ENCODE data around the gene BTK. TPM values are rescaled to one million over a fixed set of nuclear protein-coding genes. Genes with fewer than 3 reads are reported as not detected.

Gene BTK
- total RNA-seq, 2 experiments from 2014 or later: 1.3 to 1.6 TPM

GRCh38 chrX:101359966-101360365 lies 26.0 kb downstream of the BTK start:
- CTCF ChIA-PET: no interaction called here
- H3K36me3 Mint-ChIP-seq (ENCODE audit: low read depth): no peaks in the 10 kb centered on the region
- no peak overlapping the region for H3K27ac Mint-ChIP-seq
- H3K4me1 Mint-ChIP-seq (ENCODE audit: low read depth): peaks cover 4% of the 10 kb centered on the region
- intact Hi-C loops (cut with micrococcal nuclease): no loop called here
- no peak for DNase-seq
- POLR2A ChIA-PET: no interaction called here
- TF ChIP-seq CTCF (IDR thresholded peaks at IDR 0.05): no peak
- no peak overlapping the region for H3K4me3 Mint-ChIP-seq
- H3K9me3 Mint-ChIP-seq: no peaks in the 10 kb centered on the region
- ATAC-seq: no peak
- no peaks in the 10 kb centered on the region for H3K27me3 Mint-ChIP-seq

DNA sequence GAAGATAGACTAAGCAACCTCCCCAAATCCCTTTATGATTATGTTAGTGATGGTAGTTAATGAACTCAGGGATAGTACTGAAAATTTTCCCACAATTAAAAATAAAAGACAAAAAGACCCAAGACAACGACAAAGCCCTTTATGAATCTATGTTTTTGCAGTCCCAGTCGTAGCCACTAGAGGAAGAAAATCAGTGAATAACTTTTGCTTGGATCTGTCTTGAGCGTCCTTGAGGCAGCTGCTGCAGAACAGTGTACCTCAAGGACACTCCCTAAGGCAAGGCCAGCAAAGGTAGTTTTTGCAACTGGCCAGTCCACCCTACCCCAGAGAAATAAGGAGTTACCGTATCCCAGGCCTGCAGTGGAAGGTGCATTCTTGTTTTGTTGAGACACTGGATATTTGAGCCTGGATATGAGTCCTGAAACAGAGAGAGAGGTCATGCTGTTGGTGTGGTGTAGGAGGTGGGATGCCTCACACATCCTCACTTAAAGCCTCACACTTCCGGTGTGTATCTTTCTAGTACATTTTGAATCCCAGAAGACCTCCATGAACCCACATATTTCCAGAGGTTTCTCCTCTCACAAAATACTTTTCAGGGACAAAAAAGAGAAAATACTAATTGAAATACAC lies 28.7 kb downstream of the BTK start:
- H3K36me3 Mint-ChIP-seq (ENCODE audit: low read depth): no peaks in the 10 kb centered on the region
- TF ChIP-seq CTCF (IDR thresholded peaks at IDR 0.05): no peak
- no peak overlapping the region for H3K4me3 Mint-ChIP-seq
- peaks cover 4% of the 10 kb centered on the region for H3K4me1 Mint-ChIP-seq (ENCODE audit: low read depth)
- no peaks in the 10 kb centered on the region for H3K9me3 Mint-ChIP-seq
- DNase-seq (no peak), ATAC-seq (no peak)
- ChIA-PET CTCF (no interaction called here), POLR2A (interaction anchor here (0.9 kb wide), 1 partner anchor 33 kb away, joined by 3 read pairs; the partner anchor contains the start of gene RPL36A)
- intact Hi-C loops (cut with micrococcal nuclease): no loop called here
- no peaks in the 10 kb centered on the region for H3K27me3 Mint-ChIP-seq
- H3K27ac Mint-ChIP-seq: no peak overlapping the region

DNA sequence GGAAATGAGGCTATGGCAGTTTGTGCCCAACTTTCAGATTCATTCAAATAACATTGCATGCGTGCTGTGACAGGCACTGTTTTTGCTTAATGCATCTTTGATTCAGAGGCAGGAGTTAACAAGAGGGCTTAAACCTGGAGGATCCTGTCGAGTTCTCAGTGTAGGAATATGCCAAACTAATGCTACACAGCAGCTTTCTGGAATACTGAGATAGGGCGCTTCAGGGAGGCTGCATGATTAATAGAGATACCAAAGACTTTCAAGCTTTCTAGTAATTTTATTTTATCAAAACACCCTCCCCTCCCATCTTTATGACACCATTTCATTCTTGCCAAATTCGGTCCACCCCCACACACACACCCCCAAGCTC lies 36.8 kb downstream of the BTK start:
- intact Hi-C loops (cut with micrococcal nuclease): loop anchor here (10.0 kb wide), 1 partner anchor 46 kb away; the partner anchor contains the start of gene RPL36A
- no peaks in the 10 kb centered on the region for H3K9me3 Mint-ChIP-seq
- H3K36me3 Mint-ChIP-seq (ENCODE audit: low read depth): peaks cover 15% of the 10 kb centered on the region

DNA sequence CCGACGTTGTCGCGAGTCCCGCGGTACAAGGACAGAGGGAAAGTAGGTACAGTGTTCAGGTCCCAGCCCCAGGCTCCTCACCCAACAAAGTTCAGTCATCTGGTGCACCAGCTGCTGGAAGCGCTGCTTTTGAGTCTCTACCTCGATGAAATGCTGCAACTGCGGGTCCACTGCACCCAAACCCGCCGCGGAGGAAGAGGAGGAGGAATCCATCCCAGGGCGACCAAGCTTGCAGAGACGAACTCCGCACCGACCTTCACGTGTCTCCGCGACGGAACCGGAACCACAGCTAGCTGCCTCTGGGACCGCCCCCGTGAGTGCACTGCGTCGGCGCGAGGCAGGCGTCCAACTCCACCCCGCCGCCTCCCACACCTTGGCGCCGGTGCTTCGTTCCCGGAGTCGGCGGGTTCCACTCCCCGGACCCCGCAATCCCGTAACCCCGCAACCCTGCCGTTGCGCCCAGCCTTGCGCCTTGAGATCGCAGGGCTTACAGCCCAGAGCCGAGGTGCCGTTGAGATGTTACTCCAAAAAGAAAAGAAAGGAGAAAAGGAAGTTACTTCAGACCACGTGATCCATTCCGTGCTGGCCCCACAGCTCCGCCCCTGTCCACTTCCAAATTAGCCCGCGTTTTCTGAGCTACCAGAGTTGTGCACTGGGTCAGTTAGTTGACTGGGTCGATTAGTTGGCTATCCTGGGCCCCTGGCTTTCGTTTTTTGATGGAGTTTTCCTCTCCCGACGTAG lies 37.4 kb downstream of the BTK start, which contains the start of gene TIMM8A:
Gene TIMM8A, minus strand, starts transcription at position 291 of the 741 bp plus-strand sequence. Its CDS starts 78 bp downstream, at position 213.
- peak; percentile 96 for ATAC-seq
- peak within 1 kb of the TSS; percentile 86 for H3K4me3 Mint-ChIP-seq
- no peak for TF ChIP-seq CTCF (IDR thresholded peaks at IDR 0.05)
- no peaks in the 10 kb centered on the region for H3K9me3 Mint-ChIP-seq
- ChIA-PET POLR2A (interaction anchor here (0.7 to 4.7 kb wide), 2 partner anchors 43 to 101 kb away, joined by 3 to 32 read pairs; partner anchors contain the start of gene RPL36A), CTCF (interaction anchor here (2.5 kb wide), 1 partner anchor 42 kb away, joined by 15 read pairs; the partner anchor contains the start of gene RPL36A)
- DNase-seq: peak; percentile 85
- peaks cover 13% of the 10 kb centered on the region for H3K4me1 Mint-ChIP-seq (ENCODE audit: low read depth)
- H3K27me3 Mint-ChIP-seq: no peaks in the 10 kb centered on the region
- peaks cover 17% of the 10 kb centered on the region for H3K36me3 Mint-ChIP-seq (ENCODE audit: low read depth)
- H3K27ac Mint-ChIP-seq: peak within 1 kb of the TSS; percentile 95
- intact Hi-C loops (cut with micrococcal nuclease): loop anchor here (10.0 kb wide), 1 partner anchor 46 kb away; the partner anchor contains the start of gene RPL36A

More for the DNA sequence above, 36.8 kb downstream of the BTK start:
- DNase-seq (no peak), ATAC-seq (no peak)
- TF ChIP-seq CTCF (IDR thresholded peaks at IDR 0.05): no peak
- POLR2A ChIA-PET: interaction anchor here (0.7 to 4.7 kb wide), 2 partner anchors 42 to 100 kb away, joined by 3 to 32 read pairs; partner anchors contain the start of gene RPL36A
- CTCF ChIA-PET: interaction anchor here (2.5 kb wide), 1 partner anchor 41 kb away, joined by 15 read pairs; the partner anchor contains the start of gene RPL36A
- Mint-ChIP-seq H3K27ac (peak overlapping the region; percentile 95), H3K27me3 (no peaks in the 10 kb centered on the region), H3K4me3 (peak overlapping the region; percentile 86), H3K4me1 (ENCODE audit: low read depth) (peaks cover 11% of the 10 kb centered on the region)
